GM19467 (cell line): ENCODE data around the gene MCEMP1.
"Not testable (repeated sequence)": the region's sequence is repeated elsewhere in the genome, so short reads cannot be mapped to it uniquely, and the experiment has no call there.

ENCODE experiments used
- ATAC-seq: cut with Tn5 transposase; IDR thresholded peaks from one replicate; pipeline ENCODE4 v1.9.1; 2021; ENCODE audit warnings: mild to moderate bottlenecking, moderate library complexity; ENCODE audit not compliant: unreplicated experiment

Gene MCEMP1

DNA sequence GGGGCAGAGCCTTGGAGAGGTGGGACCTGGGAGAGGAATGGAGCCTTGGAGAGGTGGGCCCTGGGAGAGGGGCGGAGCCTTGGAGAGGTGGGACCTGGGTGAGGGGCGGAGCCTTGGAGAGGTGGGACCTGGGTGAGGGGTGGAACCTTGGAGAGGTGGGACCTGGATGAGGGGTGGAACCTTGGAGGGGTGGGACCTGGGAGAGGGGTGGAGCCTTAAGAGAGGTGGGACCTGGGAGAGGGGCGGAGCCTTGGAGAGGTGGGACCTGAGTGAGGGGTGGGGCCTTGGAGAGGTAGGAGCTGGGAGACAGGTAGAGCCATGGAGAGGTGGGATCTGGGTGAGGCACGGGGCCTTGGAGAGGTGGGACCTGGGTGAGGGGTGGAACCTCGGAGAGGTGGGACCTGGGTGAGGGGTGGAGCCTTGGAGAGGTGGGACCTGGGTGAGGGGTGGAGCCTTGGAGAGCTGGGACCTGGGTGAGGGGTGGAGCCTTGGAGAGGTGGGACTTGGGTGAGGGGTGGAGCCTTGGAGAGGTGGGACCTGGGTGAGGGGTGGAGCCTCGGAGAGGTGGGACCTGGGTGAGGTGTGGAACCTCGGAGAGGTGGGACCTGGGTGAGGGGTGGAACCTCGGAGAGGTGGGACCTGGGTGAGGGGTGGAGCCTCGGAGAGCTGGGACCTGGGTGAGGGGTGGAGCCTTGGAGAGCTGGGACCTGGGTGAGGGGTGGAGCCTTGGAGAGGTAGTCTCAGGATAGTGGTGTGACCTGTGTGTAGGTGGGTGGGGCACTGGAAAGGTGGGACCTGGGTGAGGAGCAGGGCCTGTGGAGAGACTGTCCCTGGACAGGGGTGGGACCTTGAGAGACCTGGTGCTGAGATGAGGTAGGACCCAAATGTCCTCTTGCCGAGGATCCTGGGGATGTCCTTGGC lies 33.0 kb upstream of the MCEMP1 start:
- ATAC-seq, result not testable (repeated sequence)

DNA sequence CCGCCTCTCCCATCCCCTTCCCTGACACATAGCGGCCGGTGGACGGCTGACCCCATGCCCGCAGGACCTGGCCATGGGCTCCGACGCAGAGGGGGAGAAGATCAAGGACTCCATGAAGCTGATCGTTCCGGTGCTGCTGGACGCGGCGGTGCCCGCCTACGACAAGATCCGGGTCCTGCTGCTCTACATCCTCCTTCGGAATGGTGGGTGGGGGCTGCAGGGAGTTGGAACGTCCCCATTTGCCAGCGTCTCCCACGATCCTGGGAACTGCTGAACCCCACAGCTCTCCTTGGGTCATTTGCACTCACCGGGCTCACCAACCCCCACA lies 32.4 kb upstream of the MCEMP1 start:
- ATAC-seq, result no peak

DNA sequence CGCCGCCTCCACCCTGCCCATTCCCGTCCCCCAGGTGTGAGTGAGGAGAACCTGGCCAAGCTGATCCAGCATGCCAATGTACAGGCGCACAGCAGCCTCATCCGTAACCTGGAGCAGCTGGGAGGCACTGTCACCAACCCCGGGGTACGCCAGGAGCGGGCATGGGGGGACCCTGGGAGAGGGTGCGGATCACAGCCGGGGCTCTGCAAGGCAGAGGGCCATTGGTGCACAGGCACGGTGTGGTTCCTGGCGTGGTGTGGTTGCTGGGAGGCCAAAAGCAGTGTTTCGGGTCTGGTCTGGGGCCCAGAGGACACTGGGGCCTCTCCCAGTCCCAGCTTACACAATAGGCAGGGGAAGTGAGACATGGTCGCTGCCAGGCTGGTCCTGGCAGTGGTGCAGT lies 31.7 kb upstream of the MCEMP1 start:
- no peak for ATAC-seq

DNA sequence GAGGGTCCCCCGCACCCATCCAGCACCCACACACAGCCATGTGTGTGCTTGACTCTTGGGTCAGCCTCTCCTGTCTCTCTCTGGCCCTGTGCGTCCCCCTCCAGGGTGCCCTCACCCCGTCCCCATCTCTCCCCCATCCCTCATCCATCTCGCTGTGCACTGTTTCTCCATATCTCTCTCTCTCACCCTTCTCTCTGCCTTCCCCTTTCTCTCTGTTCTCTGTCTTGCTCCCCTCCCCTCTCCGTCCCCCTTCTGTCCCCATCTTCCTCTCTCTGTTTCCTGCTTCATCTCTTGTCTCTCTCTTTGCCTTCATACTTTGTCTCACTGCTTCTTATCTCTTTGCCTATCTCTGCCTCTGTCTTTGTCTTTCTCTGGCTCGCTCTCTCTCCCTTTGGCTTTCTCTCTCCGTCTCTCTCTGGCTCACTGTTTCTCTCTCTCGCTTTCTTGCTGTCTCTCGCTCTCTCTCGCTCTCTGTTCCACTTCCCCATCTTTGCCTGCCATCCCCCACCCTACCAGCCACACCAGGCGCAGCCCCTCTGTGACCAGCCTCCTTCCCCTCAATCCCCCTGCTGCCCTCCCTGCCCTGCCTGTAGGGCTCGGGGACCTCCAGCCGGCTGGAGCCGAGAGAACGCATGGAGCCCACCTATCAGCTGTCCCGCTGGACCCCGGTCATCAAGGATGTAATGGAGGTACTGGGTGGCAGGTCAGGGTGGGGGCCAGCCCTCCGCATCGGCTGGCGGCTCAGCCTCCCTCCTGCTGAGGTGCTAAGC lies 31.0 kb upstream of the MCEMP1 start:
- ATAC-seq, result no peak

DNA sequence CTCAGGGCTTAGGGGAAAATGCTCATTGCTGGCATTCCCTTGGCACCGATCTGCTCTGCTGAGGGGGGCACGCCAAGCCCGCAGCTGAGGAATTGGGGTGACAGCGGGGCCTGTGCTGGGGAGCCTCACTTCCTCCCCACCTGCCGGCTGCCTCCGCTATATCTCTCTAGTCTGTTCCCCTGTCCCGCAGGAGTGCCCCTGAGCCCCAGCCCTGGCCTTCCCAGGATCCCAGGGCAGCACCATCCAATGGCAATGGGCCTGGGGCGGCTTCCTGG lies 30.5 kb upstream of the MCEMP1 start:
- no peak for ATAC-seq

DNA sequence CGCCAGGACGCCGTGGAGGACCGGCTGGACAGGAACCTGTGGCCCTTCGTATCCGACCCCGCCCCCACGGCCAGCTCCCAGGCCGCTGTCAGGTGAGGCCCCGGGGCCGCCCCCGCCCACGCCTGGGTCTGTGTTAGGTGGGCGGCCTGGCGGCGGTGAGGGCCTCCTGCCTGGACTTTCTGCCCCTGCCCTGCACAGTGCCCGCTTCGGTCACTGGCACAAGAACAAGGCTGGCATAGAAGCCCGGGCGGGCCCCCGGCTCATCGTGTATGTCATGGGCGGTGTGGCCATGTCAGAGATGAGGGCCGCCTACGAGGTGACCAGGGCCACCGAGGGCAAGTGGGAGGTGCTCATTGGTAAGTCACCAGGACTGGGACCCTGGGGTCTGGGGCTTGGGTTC lies 29.7 kb upstream of the MCEMP1 start:
- no peak for ATAC-seq

DNA sequence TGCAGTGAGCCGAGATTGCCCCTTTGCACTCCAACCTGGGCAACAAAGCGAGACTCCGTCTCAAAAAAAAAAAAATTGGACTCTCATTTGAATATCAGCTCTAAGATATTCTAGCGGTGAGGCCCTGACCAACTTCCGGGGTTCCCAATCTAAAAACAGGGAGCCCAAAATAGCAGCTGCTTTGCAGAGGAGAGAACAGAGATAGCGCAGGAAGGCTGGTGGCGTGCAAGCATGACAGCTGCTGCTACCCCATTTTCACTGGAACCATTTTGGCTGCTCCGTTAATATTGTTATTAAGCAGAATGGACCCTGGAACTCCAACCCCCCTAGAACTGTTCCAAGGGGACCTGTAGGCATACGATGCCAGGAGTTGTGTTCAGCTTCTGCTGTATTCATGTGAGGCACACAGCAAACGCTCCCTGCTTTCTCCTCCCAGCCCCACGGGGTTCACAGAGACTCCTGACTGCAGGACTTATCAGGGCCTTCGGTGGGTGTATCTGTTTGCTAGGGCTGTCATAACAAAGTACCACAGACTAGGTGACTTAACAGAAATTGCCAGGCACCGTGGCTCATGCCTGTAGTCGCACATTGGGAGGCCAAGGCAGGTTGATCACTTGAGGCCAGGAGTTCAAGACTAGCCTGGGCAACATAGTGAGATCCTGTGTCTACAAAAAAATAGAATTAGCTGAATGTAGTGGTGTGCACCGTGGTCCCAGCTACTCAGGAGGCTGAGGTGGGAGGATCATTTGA lies 28.4 kb upstream of the MCEMP1 start:
- ATAC-seq, result no peak

DNA sequence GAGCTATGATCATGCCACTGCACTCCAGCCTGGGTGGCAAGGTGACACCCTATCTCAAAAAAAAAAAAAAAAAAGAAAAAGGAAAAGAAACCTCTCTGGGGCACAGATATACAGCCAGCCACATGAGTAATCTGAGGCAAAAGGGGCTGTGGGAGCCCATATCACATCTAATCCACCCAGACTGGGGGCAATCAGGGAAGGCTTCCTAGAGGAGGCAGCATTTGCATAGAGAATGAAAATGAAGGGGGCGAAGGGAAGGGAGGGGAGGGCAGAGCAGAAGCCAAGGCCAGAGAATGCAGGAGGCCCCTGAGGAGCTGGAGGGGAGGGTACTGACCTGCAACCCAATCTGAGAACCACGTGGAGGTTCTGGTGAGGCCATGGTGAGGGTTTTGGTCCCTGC lies 26.7 kb upstream of the MCEMP1 start:
- ATAC-seq, result no peak

DNA sequence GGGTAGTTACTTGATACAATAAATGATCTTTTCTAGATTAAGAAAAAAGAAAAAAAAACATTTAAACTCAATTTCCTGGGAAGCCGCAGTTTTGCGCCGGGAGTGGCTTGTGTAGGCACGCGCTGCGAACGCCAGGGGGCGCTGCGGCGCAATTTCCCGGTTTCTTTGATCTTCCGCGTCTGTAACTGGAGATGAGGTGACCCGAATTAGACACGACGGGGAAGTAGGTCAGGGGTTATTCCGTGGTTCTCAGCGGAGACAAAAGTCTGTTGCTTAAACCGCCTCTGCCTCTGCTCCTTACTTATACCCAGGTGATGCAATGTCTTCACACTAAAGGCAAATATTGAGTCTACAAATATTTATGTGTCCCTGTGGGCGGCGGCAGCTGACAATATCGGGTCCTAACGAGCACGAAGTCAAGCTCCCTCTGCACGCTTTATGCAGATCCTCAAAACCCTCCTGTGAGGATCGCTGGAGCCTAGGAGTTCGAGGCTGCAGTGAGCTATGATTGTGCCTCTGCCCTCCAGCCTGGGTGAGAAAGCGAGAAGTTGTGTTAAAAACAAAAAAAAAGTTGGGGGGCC lies 24.7 kb upstream of the MCEMP1 start:
- no peak for ATAC-seq

DNA sequence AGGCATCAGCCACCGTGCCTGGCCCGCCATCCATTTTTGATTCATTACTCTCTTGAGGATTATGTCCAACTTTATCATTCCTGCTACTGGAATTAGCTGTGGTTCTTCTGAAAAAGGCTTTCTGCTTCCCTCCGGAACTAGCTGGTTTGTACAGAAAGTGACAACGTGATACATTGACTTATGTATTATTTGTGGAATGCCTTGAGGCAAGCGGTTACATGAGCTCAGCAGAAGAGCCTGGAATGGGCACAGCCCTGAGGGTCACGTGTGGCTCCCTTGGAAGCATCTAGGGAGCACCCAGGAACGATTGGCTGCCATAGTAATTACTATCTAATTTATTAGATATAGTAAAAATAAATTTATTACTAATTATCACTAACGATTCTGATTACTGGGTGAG lies 22.5 kb upstream of the MCEMP1 start:
- ATAC-seq, result no peak

DNA sequence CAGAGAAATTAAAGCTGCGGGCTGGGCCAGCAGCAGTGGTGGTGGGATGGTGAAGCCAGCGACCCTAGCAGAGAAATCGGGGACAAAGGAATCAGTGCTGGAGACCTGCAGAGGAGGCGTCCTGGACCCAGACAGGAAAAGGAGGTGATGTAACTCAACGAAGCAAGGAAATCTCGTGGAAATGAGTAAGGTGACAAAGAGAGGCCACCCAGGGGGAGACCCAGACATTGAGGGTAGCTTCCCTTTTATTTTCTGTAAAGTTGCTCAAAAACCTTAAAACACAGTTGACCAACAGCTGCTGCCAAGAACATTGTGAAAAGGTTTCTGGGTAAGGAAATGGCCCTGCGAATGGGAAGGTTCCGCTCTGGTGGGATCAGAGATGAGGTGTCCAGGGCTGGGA lies 21.3 kb upstream of the MCEMP1 start:
- no peak for ATAC-seq

DNA sequence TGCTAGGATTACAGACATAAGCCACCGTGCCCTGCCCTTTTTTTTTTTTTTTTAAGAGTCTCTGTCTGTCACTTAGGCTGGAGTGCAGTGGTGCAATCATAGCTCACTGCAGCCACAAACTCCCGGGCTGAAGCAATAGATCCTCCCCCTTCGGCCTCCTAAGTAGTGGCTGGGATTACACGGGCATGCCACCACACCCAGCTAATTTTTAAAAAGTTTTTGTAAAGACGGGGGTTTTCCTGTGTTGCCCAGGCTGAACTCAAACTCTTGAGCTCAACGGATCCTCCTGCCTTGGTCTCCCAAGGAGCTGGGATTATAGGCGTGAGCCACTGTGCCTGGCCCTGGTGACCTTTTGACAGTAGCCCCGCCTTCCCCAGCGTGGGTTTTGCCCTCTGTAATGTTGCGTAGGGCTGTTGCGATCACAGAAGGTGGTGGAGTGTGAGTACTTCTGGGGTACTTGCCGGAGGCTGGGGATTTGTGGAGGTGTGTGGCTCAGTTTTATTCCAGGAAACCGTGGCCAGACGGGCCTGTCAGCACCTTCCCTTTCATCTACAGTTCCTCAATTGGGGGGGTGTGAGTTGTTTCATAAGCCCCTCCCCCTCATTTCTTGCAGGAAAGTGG lies 19.6 kb upstream of the MCEMP1 start:
- ATAC-seq, result no peak

DNA sequence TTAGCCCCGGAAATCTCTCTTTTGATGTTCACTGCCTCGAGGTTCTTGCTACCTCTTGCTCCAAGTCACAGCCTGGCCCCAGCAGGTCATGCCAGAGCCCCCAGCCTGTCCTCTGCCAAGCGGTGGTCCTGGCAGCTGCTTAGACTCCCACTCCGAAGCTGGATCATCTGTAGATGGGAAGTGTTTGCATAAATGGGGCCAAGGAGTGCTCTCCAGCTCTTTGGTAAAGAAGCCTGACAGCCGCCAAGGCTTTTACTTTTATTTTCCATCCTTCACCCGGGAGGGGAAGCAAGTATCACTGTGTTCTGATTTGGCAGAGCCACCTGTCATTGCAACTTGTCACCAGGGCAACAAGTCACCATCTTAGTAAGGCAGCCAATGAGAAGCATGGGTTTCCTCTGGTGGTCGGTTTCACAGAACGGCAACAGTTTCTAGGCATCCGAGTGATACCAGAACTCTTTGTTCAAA lies 18.6 kb upstream of the MCEMP1 start:
- peak; percentile 79 for ATAC-seq

DNA sequence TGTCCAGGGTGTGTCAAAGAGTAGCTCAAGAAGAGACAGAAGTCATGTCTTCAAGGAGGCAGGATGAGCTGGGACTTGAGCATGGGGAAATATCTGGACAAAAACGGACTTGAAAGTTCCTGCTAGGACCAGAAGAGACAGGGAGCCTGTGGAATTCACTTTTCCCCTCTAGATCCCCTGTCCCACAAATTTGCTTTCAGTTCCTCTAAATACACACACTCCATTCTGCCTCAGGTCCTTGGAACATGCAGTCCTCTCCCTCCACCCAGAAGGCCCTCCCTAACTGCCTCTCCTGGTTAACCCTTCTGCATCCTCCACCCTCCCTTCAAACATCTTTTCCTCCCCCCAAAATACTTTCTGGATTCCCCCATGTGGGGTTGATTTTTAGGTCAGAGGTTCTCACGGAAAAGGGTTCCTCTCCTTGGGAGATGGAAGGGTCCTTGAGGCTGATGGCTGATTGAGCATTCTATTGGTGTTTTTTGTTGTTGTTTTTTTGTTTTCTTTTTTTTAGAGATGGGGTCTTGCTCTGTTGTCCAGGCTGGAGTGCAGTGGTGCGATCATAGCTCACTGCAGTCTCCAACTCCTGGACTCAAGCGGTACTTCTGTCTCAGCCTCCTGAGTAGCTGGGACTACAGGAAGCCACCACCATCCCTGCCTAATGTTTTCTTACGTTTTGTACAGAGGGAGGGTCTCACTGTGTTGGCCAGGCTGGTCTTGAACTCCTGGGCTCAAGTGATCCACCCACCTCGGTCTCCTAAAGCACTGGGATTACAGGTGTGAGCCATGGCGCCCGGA lies 14.9 kb upstream of the MCEMP1 start:
- ATAC-seq, result no peak

DNA sequence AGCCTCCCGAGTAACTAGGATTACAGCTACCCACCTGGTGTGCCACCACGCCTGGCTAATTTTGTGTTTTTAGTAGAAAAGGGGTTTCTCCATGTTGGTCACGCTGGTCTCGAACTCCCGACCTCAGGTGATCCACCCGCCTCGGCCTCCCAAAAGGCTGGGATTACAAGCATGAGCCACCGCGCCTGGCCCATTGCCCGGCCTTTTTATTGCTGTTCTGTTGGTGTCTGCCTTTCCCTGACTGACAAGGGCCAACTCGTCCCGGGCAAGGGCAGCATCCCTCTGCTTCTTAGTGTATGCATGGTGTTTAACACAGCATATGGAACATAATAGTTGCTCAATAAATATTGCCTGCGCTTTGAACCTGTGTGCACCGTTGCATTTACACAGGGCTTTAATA lies 14.2 kb upstream of the MCEMP1 start:
- ATAC-seq, result no peak

DNA sequence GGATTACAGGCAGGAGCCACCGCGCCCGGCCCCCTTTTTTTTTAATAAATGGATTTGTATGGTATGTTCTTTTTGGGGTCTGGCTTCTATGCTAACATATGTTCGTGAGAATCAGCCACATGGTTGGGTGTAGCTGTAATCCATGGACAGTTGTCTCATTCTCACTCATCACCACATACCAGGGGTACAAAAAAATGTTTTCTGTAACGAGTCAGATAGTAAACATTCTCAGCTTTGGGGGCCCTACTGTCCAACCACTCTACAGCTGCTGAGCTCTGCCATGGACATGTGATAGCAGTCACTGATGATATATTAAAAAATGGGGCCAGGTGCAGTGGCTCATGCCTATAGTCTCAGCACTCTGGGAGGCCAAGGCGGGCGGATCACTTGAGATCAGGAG lies 13.2 kb upstream of the MCEMP1 start:
- ATAC-seq, result no peak

DNA sequence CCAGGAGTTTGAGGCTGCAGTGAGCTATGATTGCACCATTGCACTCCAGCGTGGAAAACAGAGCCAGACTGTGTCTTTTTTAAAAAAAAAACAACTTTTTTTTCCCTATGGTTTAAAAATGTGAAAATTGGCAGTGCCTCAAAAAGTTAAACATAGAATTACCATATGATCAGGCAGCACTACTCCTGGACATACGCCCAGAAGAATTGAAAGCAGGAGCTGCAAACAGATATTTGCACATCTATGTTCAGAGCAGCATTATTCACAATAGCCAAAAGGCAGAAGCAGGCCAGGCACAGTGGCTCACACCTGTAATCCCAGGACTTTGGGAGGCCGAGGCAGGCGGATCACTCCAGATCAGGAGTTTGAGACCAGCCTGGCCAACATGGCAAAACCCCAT lies 11.8 kb upstream of the MCEMP1 start:
- no peak for ATAC-seq

DNA sequence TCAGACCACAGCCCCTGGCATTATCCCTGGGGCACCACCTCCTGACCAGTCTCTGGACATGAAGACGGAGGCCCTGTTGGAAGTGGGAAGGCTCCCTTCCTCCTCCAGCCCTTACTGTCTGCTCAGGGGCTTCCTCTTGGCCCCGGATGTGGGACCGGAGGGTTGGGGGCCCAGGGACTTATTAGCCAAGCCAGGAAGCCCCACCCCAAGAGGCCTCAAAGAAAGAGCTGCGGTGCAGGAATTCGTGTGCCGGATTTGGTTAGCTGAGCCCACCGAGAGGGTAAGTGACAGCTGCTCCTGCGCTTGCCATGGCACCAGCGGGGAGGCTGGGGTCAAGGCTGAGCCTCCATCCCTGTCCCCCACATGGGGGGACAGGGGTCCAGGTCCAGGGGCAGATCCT lies 8.0 kb upstream of the MCEMP1 start, which contains the start of gene RETN:
Gene RETN, plus strand, starts transcription at position 208 of the 400 bp plus-strand sequence. CDS start 278 bp downstream, outside the sequence.
- ATAC-seq, result no peak

DNA sequence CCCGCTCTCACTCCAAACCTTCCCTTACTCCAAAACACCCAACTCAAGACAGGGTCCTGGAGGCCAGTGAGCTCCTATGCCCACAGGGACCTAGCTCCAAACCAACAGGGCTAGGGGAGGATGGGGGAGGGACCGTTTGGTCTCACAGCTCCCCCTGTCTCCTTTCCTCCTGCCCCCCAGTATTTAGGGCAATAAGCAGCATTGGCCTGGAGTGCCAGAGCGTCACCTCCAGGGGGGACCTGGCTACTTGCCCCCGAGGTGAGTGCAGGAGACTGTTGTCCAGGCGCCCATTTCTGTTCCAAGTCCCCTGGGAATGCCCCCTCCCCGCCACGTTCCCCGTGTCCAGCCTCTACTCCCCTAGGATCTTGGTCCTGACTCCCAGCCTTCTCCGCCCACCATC lies 7.2 kb upstream of the MCEMP1 start:
- no peak for ATAC-seq

DNA sequence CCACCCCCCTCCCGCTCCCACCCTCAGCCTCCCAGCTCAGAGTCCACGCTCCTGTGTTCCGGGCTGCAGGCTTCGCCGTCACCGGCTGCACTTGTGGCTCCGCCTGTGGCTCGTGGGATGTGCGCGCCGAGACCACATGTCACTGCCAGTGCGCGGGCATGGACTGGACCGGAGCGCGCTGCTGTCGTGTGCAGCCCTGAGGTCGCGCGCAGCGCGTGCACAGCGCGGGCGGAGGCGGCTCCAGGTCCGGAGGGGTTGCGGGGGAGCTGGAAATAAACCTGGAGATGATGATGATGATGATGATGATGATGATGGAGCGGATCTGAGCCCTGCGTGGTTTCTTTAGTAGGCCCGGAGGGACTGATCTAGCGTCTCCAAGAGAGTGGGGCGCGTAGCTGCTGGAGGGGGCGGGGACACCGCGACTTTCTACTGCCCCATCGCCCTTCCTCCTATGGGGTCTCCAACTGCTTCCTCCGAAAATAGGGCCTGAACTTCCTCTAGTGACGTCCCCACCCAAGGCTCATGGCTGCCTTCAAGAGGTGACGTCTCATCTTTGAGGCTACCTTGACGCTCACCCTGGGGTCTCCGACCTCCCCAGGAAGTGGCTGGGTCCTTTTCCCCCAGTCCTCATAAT lies 6.6 kb upstream of the MCEMP1 start:
- ATAC-seq, result no peak
